HCT116 (cell line): ENCODE data around the gene TMPRSS11E.

Experiments used
- EZH2phosphoT487 ChIP-seq: fragments of 200-600 bp; IDR thresholded peaks from 2 replicates; pipeline ENCODE4 v1.6.1; 2018; ENCODE audit warnings: antibody characterized with exemption, borderline replicate concordance
- POLR2A ChIP-seq: IDR thresholded peaks from 2 replicates; pipeline ENCODE4 v1.7.0; 2011; ENCODE audit warnings: borderline replicate concordance; ENCODE audit not compliant: insufficient read depth, insufficient read length; ENCODE audit errors: extremely low read depth
- SP1 ChIP-seq: IDR thresholded peaks from 2 replicates; pipeline ENCODE4 v1.6.1; 2012; ENCODE audit warnings: low read depth

DNA sequence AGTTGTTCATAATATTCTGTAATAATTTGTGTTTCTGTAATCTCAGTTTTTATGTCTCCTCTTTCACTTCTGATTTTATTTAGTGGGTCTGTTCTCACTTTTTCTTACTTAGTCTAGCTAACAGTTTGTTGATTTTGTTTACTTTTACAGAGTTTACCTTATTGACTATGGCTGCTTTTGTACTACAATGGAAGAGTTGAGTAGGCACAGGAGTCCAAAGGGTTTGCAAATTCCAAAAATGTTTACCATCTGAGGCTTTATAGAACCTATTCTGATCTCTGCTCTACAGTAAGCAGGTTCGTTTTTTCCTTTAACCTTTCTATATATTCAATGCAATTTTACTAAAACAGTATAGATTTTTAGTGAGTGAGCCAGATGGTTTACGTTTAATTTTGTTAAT lies 73.7 kb downstream of the TMPRSS11E start:
- no peak for TF ChIP-seq POLR2A
- no peak for TF ChIP-seq SP1
- TF ChIP-seq EZH2phosphoT487 = no peak
